T-helper 9 cell (primary cell): ENCODE data around the gene MTMR1.

ENCODE experiments used
- DNase-seq: peaks from one replicate; pipeline ENCODE4 v3.0.0-alpha.2; 2020

The MTMR1 gene

GRCh38 chrX:150763303-150763797 is 70.2 kb downstream of the MTMR1 start:
- DNase-seq = no peak

- DNase-seq = no peak
Measured at GRCh38 chrX:150763810-150764209, 70.6 kb downstream of the MTMR1 start.

- no peak for DNase-seq
Measured at GRCh38 chrX:150765237-150765636, 72.0 kb downstream of the MTMR1 start.

GRCh38 chrX:150765782-150766350 is 72.7 kb downstream of the MTMR1 start:
- no peak for DNase-seq

GRCh38 chrX:150766351-150767044 is 73.3 kb downstream of the MTMR1 start:
- DNase-seq = no peak

- no peak for DNase-seq
Measured at GRCh38 chrX:150767045-150767395, 73.8 kb downstream of the MTMR1 start.

- DNase-seq = no peak
Measured at GRCh38 chrX:150767475-150768131, 74.4 kb downstream of the MTMR1 start.

GRCh38 chrX:150768132-150768485 is 74.9 kb downstream of the MTMR1 start:
- no peak for DNase-seq

GRCh38 chrX:150768580-150769190 is 75.5 kb downstream of the MTMR1 start:
- DNase-seq = no peak

- no peak for DNase-seq
Measured at GRCh38 chrX:150769408-150769807, 76.2 kb downstream of the MTMR1 start.

GRCh38 chrX:150770623-150771022 is 77.4 kb downstream of the MTMR1 start:
- DNase-seq = no peak

- DNase-seq = no peak
Measured at GRCh38 chrX:150771116-150771515, 77.9 kb downstream of the MTMR1 start.

- peak; percentile 71 for DNase-seq
Measured at GRCh38 chrX:150772150-150772970, 79.2 kb downstream of the MTMR1 start.

- no peak for DNase-seq
Measured at GRCh38 chrX:150773117-150773516, 79.9 kb downstream of the MTMR1 start.

- no peak for DNase-seq
Measured at GRCh38 chrX:150773634-150774033, 80.4 kb downstream of the MTMR1 start.

- DNase-seq = no peak
Measured at GRCh38 chrX:150774798-150775568, 81.8 kb downstream of the MTMR1 start.

- no peak for DNase-seq
Measured at GRCh38 chrX:150775569-150776350, 82.6 kb downstream of the MTMR1 start.

- no peak for DNase-seq
Measured at GRCh38 chrX:150777328-150777992, 84.3 kb downstream of the MTMR1 start.

- no peak for DNase-seq
Measured at GRCh38 chrX:150779385-150779784, 86.2 kb downstream of the MTMR1 start.

- DNase-seq = no peak
Measured at GRCh38 chrX:150781677-150782076, 88.5 kb downstream of the MTMR1 start.

- DNase-seq = no peak
Measured at GRCh38 chrX:150790021-150790420, 96.8 kb downstream of the MTMR1 start.
